Measurements from ENCODE around the gene PRAC2. TPM values are rescaled to one million over a fixed set of nuclear protein-coding genes. Genes with fewer than 3 reads are reported as not detected.

Gene PRAC2
- total and polyA plus RNA-seq, 2 of the 13 experiments (the other 11 are each of a cell fraction or from before 2014, with no cell fraction given), result not detected

GRCh38 chr17:48751733-48752398, 28.9 kb downstream of the PRAC2 start:
- WGBS (ENCODE audit: low lambda C conversion rate), result 4% methylated on average over 13 of the region's 13 CpGs
- no peak overlapping the region for H3K9ac ChIP-seq (ENCODE audit: insufficient read depth, low read depth, low read length)
- peaks cover 48 to 94% of the 10 kb centered on the region in 2 experiments for H3K27me3 ChIP-seq (ENCODE audit: control insufficient read depth in 1 of 2, insufficient read depth in 2 of 2, low read length in 2 of 2)
- H3K79me2 ChIP-seq (ENCODE audit: insufficient read depth, low read length), result no peaks in the 10 kb centered on the region
- no peak overlapping the region for H2AFZ ChIP-seq (ENCODE audit: low read length)
- POLR2A ChIA-PET, result no interaction called here
- intact Hi-C loops (cut with micrococcal nuclease; ENCODE audit: unreplicated experiment) (no loop called here), in situ Hi-C loops (cut with HindIII; ENCODE audit: extremely low pct_ligation_motif_present, low pct_unique_long_range_greater_than_20kb) (no loop called here)
- BruUV-seq (replicated peaks), result no TSS peak
- no peak overlapping the region for H3K4me2 ChIP-seq (ENCODE audit: low read depth, low read length)
- H3K36me3 ChIP-seq (replicated peaks in 1 of 2; ENCODE audit: control insufficient read depth in 1 of 2, insufficient read depth in 2 of 2, low read length in 2 of 2), result no peaks in the 10 kb centered on the region
- H4K20me1 ChIP-seq (ENCODE audit: insufficient read depth, low read length), result no peaks in the 10 kb centered on the region
- no peak overlapping the region for H3K4me3 ChIP-seq (replicated peaks in 1 of 3; ENCODE audit: insufficient read depth in 1 of 3, low read depth in 2 of 3, low read length in 3 of 3)
- H3K27ac ChIP-seq (ENCODE audit: extremely low read length, insufficient read depth, low read length), result no peak overlapping the region
- CTCF ChIA-PET (ENCODE audit: low intra/inter-chr PET ratio, low total read pairs), result no interaction called here
- H3K4me1 ChIP-seq (ENCODE audit: insufficient read depth, low read length), result no peaks in the 10 kb centered on the region
- FAIRE-seq (no peak), ATAC-seq (no peak), DNase-seq (ENCODE audit: low spot score) (no peak)
- H3K9me3 ChIP-seq (ENCODE audit: low read length), result no peaks in the 10 kb centered on the region
- TF ChIP-seq ZNF878 (CRISPR knock-in tag; IDR thresholded peaks at IDR 0.05) (no peak), ZNF33A (CRISPR knock-in tag; IDR thresholded peaks at IDR 0.05; ENCODE audit: borderline replicate concordance) (no peak), ARNTL (CRISPR knock-in tag; IDR thresholded peaks at IDR 0.05) (no peak), ZFP37 (CRISPR knock-in tag; IDR thresholded peaks at IDR 0.05; ENCODE audit: borderline replicate concordance) (no peak), RXRA (CRISPR knock-in tag; IDR thresholded peaks at IDR 0.05) (no peak), ZSCAN12 (CRISPR knock-in tag; IDR thresholded peaks at IDR 0.05) (no peak), ZNF335 (CRISPR knock-in tag; IDR thresholded peaks at IDR 0.05) (no peak), ZKSCAN5 (CRISPR knock-in tag; IDR thresholded peaks at IDR 0.05) (no peak), ZNF569 (CRISPR knock-in tag; IDR thresholded peaks at IDR 0.05; ENCODE audit: borderline replicate concordance) (no peak), DNMT3B (CRISPR knock-in tag; conservative IDR thresholded peaks at IDR 0.05) (no peak), KDM1A (CRISPR knock-in tag; IDR thresholded peaks at IDR 0.05) (no peak), ZNF253 (CRISPR knock-in tag; IDR thresholded peaks at IDR 0.05; ENCODE audit: borderline replicate concordance) (no peak), SIN3A (IDR thresholded peaks at IDR 0.05; ENCODE audit: borderline replicate concordance, low read depth, low read length) (no peak), TCF12 (IDR thresholded peaks at IDR 0.05) (no peak), TCF12 (CRISPR knock-in tag; IDR thresholded peaks at IDR 0.05) (no peak), ZNF414 (CRISPR knock-in tag; IDR thresholded peaks at IDR 0.05) (no peak), MED8 (CRISPR knock-in tag; IDR thresholded peaks at IDR 0.05; ENCODE audit: insufficient replicate concordance) (no peak), ZNF30 (CRISPR knock-in tag; IDR thresholded peaks at IDR 0.05) (no peak), NFRKB (IDR thresholded peaks at IDR 0.05) (no peak), GMEB1 (CRISPR knock-in tag; IDR thresholded peaks at IDR 0.05; ENCODE audit: borderline replicate concordance) (no peak)

All from HepG2 (cell line).